Choroid plexus epithelial cell (primary cell): ENCODE data around the gene CDK15.

ENCODE experiments used
- DNase-seq: peaks from one replicate; pipeline ENCODE4 v3.0.0-alpha.2; 2010; ENCODE audit warnings: low read depth
- H3K4me3 ChIP-seq: 2 replicates; pipeline ENCODE4 v1.5.1; 2011; ENCODE audit warnings: low read depth, mild to moderate bottlenecking, control low read depth, low read length, moderate library complexity
- CTCF ChIP-seq: conservative IDR thresholded peaks from 2 replicates; pipeline ENCODE4 v1.5.1; 2011; ENCODE audit warnings: low read depth, mild to moderate bottlenecking, control low read depth, inconsistent platforms, low read length, moderate library complexity

CDK15 gene

GRCh38 chr2:201827621-201828020 is 21.3 kb downstream of the CDK15 start:
- no peak overlapping the region for H3K4me3 ChIP-seq
- no peak for TF ChIP-seq CTCF
- DNase-seq: no peak

- DNase-seq: no peak
- H3K4me3 ChIP-seq: no peak overlapping the region
- TF ChIP-seq CTCF: no peak
These were observed 21.9 kb downstream of the CDK15 start for GRCh38 chr2:201828220-201828619.

DNA sequence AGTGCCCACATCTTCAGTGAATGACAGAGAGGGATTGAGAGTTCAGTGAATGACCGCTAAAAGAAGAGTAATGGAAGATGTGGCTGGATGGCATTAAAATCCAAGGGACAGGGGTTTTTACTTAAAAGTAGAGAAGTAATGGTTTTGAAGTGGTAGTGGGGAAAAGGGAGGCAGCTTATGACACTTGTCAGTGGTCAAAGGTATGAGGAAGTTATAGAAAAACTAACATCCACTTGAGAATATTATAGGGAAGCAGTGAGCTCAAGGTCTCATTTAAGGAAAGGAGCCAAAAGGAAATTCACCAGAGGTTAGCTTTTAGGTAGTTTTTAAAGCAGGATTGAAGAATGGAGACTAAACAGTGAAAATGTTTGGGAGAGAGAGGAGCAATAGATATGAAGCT is 24.3 kb downstream of the CDK15 start:
- no peak for TF ChIP-seq CTCF
- no peak for DNase-seq
- H3K4me3 ChIP-seq: no peak overlapping the region

DNA sequence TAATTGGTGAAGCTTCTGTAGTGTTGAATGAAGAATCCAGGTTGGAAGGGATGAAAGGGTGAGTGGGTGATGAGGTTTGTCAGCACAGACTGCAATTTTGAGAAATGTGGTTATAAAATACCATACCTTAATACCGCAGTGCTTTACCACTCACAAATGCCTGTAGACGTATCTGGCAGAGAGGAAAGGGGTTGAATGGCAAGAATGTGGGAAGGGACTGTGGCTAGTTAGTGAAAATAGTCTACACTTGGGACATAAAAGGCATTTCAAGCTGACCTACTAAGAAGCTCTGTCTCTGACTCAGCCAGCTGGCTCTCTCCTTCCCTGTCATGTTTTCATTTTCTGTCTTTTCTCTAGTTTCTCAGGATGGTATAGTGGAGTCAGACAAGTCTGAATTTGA is 25.1 kb downstream of the CDK15 start:
- no peak overlapping the region for H3K4me3 ChIP-seq
- TF ChIP-seq CTCF: no peak
- peak; percentile 72 for DNase-seq

- no peak for TF ChIP-seq CTCF
- no peak overlapping the region for H3K4me3 ChIP-seq
- no peak for DNase-seq
These were observed 27.4 kb downstream of the CDK15 start for GRCh38 chr2:201833781-201834180.

DNA sequence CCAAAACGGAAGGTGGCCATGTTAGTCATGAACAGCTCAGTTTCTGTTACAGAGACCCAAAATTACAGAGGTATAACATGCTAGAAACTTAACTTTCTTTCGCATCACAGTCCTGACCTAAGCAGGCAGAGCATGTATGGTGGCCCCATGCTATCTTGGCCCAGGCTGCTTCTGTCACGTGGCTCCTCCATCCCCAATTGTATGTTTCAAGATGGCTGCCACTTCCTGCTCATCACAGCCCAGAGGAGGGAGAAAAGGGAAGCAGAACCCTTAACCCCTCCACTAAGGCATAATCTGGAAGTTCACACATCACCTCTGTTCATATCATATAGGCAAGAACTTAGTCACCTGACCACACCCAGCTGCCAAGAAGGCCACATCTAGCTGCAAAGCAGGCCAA is 28.7 kb downstream of the CDK15 start:
- no peak for DNase-seq
- no peak for TF ChIP-seq CTCF
- no peak overlapping the region for H3K4me3 ChIP-seq

DNA sequence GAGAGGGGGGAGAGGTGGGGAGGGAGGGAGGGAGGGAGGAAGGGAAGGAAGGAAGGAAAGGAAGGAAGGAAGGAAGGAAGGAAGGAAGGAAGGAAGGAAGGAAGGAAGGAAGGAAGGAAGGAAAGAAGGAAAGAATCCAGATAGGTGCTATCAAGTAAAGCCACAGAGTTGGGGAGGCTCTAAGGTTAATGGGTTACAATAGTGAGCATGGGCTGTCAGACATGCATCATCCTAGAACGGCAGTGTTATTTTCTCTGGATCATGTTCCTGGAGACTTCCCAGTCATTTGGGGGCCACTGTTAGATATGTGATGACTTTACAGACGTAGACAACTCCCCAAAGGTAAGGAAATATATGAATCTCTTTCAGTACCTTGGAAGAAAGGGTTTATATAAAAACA is 31.1 kb downstream of the CDK15 start:
- no peak for TF ChIP-seq CTCF
- no peak for DNase-seq
- no peak overlapping the region for H3K4me3 ChIP-seq
